ENCODE data around the gene DERL3.

DNA sequence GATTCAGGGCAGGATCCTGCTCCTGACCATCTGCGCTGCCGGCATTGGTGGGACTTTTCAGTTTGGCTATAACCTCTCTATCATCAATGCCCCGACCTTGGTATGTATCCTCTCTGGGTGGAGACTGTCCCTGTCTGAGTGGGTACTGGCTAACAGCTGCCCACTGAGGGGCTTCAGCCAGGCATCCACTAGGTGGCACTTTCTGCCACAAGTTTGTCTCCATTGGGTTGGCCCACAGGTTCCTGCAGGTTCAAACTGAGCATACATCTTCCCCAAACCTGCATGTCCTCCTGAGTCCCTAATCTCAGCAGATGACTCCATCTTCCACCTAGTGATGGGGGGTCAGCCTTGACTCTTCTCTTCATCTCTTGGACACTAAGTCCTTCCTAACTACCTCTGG is 23.3 kb upstream of the DERL3 start:
- TF ChIP-seq GATA2 (IDR thresholded peaks at IDR 0.05; ENCODE audit: low read depth, low read length), result no peak
- TF ChIP-seq GATA3 (IDR thresholded peaks at IDR 0.05; ENCODE audit: low read depth, low read length), result no peak
